GM23248 (cell line): ENCODE measurements around the gene NOL12.

Experiments used
- EZH2 ChIP-seq: fragments of 200-600 bp; sonication (generic); IDR thresholded peaks from 2 replicates; pipeline ENCODE4 v1.6.1; 2018; ENCODE audit warnings: antibody characterized with exemption, mild to moderate bottlenecking; ENCODE audit not compliant: insufficient read depth, poor library complexity, severe bottlenecking
- EZH2phosphoT487 ChIP-seq: fragments of 200-600 bp; sonication (generic); IDR thresholded peaks from 2 replicates; pipeline ENCODE4 v1.6.1; 2018; ENCODE audit warnings: antibody characterized with exemption, moderate library complexity, mild to moderate bottlenecking, low read depth; ENCODE audit not compliant: insufficient read depth

DNA sequence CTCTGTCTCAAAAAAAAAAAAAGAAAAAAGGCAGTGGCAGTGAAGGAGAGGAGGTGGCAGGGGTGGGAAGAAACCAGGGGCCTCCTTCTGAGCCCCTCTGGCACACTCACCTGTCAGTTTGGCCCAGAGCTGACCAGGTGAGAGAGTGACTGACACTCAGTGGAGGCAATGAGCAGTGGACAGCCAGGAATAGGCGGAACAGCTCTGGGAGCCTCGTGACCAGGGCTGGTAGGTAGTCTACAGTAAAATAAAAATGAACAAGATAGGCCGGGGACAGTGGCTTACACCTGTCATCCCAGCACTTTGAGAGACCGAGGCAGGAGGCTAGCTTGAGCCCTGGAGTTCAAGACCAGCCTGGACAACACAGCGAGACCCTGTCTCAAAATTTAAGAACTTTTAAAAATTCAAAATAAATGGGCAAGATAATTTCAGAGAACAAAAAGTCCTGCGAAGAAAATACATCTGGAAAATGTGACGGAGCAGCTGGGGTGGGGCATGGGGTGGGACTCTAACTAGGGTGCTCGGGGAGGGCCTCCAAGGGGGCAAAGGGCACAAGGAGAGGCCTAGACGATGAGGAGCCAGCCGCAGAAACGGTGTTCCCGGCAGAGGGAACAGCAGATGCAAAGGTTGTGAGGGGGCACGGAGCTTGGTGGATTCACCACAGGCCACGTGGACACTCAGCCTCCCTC is 31.4 kb upstream of the NOL12 start:
- TF ChIP-seq EZH2 (no peak), EZH2phosphoT487 (no peak)
